ENCODE measurements around the gene PTPN2. TPM values are rescaled to one million over a fixed set of nuclear protein-coding genes. Genes with fewer than 3 reads are reported as not detected.

The PTPN2 gene
- total and polyA plus RNA-seq, 9 of the 15 experiments (the other 6 are each of a cell fraction or from before 2014, with no cell fraction given), result 36.6 to 66.4 (median 43.8) TPM

DNA sequence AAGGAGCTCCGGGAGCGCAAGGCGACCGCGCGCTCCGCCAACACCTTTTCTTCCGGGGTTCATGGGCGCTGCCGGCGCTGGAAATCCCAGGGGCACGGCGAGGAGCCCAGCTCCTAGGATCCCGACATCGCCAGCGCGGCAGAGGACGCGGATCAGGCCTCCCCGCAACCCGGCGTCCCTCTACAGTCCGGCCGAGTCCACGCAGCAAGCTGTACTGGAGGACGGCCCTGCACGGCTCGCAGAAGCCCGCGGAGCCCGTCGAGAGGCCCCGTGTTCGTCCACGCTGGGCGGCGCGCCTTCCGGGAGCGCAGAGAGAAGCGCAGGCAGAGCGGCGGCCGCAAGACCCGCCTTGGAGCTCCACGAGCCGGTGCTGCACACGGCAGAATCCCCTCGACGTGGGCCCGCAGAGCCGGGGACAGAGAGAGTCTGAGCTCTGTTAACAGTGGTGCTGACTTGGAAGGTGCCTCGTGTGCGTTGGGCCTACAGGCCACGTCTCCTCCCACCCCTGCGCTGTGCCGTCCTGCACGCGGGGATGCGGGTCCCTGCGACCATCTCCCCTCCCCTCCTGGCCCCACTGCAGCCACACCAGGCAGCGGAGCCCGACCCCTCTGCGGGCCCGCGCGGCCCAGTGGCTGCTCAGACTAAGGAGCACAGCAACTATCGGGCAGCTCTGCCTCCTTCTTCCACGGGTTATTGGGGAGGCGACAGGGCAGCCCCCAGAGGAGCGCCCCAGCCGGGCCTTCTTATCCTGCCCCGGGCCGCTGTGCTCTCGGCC is 28.1 kb upstream of the PTPN2 start (continued):
- TF ChIP-seq ZNF77 (CRISPR knock-in tag; IDR thresholded peaks at IDR 0.05) (no peak), SNRNP70 (optimal IDR thresholded peaks at IDR 0.05; ENCODE audit: low read depth, low read length) (no peak)
- TF ChIP-seq, protein P1, sequence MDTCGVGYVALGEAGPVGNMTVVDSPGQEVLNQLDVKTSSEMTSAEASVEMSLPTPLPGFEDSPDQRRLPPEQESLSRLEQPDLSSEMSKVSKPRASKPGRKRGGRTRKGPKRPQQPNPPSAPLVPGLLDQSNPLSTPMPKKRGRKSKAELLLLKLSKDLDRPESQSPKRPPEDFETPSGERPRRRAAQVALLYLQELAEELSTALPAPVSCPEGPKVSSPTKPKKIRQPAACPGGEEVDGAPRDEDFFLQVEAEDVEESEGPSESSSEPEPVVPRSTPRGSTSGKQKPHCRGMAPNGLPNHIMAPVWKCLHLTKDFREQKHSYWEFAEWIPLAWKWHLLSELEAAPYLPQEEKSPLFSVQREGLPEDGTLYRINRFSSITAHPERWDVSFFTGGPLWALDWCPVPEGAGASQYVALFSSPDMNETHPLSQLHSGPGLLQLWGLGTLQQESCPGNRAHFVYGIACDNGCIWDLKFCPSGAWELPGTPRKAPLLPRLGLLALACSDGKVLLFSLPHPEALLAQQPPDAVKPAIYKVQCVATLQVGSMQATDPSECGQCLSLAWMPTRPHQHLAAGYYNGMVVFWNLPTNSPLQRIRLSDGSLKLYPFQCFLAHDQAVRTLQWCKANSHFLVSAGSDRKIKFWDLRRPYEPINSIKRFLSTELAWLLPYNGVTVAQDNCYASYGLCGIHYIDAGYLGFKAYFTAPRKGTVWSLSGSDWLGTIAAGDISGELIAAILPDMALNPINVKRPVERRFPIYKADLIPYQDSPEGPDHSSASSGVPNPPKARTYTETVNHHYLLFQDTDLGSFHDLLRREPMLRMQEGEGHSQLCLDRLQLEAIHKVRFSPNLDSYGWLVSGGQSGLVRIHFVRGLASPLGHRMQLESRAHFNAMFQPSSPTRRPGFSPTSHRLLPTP (IDR thresholded peaks at IDR 0.05; ENCODE audit: borderline replicate concordance, extremely low read depth, insufficient read length), result no peak

DNA sequence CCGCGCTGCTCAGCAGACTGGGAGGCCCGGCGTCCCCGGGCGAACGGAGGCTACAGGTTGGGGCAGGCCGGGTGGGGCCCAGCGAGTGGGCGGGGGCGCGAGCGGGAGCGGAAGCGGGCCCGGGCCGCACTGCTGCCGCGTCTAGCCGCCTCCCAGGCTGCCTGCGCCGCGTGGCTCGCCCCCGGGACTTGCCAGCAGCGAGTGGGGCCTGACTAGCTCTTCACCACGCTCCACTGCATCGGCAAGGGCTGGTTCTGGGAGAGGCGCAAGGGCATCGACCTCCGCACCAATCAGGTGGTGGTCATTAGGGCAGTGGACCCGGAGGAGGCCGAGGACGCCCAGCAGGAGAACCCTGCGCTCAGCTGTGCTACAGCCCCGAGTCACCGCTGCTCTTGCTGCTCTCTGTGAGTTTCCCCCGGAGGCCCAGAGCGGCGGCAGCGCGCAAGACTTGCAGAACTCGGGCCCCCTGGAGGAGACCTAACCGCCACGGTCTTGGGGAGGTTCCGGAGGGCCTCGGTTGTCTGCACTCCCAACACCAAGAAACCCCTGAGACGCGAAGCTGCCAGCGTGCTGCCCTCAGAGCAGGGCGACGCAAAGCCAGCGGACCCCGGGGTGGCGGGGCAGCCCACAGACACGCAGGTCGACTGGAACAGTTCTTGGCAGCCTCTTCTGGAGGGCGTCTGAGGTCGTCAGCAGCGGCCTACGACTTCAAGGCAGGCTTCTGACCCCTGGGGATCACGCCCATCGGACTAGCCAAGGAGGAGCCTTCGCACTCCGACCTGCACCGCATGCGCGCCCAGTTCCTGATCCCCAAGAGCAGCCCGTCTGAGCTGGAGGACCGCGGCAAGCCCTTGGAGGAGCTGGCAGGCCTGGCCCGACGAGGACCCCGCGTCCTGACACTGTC is 27.2 kb upstream of the PTPN2 start:
- no peaks in the 10 kb centered on the region for H4K20me1 ChIP-seq (replicated peaks; ENCODE audit: control insufficient read depth, insufficient read depth, low read length)
- H3K9me1 ChIP-seq (ENCODE audit: control insufficient read depth, insufficient read depth, low read length), result no peaks in the 10 kb centered on the region
- ATAC-seq (no peak), FAIRE-seq (no peak), DNase-seq (ENCODE audit: extremely low read depth in 1 of 4, low spot score in 3 of 4) (no peak)
- CTCF ChIA-PET (ENCODE audit: low intra/inter-chr PET ratio), result no interaction called here
- no peak overlapping the region for H3K4me2 ChIP-seq (ENCODE audit: insufficient read depth, low read length)
- no peak overlapping the region for H3K4me3 ChIP-seq
- no peak overlapping the region for H3K27ac ChIP-seq (ENCODE audit: extremely low read depth, low read depth, low read length)
- POLR2A ChIA-PET, result no interaction called here
- in situ Hi-C loops (cut with MboI), result no loop called here
- WGBS (ENCODE audit: insufficient coverage, low coverage, missing lambda C conversion rate), result 84% methylated on average over 51 of the region's 75 CpGs
- H3K27me3 ChIP-seq (ENCODE audit: control insufficient read depth in 2 of 2, insufficient read depth in 2 of 2, low read length in 2 of 2), result no peaks in the 10 kb centered on the region
- TF ChIP-seq ZNF239 (CRISPR knock-in tag; IDR thresholded peaks at IDR 0.05) (no peak), FOXA1 (IDR thresholded peaks at IDR 0.05; ENCODE audit: borderline replicate concordance) (no peak), PTRF (tag; IDR thresholded peaks at IDR 0.05) (no peak), TAF1 (IDR thresholded peaks at IDR 0.05; ENCODE audit: control insufficient read depth, extremely low read depth, insufficient read depth, low read length, severe bottlenecking) (no peak), MXI1 (IDR thresholded peaks at IDR 0.05; ENCODE audit: low read depth, low read length) (no peak), FOXM1 (IDR thresholded peaks at IDR 0.05; ENCODE audit: low read depth) (no peak), FOXM1 (CRISPR knock-in tag; IDR thresholded peaks at IDR 0.05; ENCODE audit: low read depth) (no peak)
- TF ChIP-seq, protein P2, sequence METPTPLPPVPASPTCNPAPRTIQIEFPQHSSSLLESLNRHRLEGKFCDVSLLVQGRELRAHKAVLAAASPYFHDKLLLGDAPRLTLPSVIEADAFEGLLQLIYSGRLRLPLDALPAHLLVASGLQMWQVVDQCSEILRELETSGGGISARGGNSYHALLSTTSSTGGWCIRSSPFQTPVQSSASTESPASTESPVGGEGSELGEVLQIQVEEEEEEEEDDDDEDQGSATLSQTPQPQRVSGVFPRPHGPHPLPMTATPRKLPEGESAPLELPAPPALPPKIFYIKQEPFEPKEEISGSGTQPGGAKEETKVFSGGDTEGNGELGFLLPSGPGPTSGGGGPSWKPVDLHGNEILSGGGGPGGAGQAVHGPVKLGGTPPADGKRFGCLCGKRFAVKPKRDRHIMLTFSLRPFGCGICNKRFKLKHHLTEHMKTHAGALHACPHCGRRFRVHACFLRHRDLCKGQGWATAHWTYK (CRISPR knock-in tag; IDR thresholded peaks at IDR 0.05), result no peak
- no peaks in the 10 kb centered on the region for H3K79me2 ChIP-seq (ENCODE audit: control insufficient read depth, insufficient read depth, low read length)
- H3K9ac ChIP-seq (ENCODE audit: insufficient read depth in 1 of 2, low read depth in 2 of 2, low read length in 2 of 2), result no peak overlapping the region
- peaks cover 5% of the 10 kb centered on the region; the same call in 1 of the 2 replicates for H3K9me3 ChIP-seq (replicated peaks; ENCODE audit: control insufficient read depth, insufficient read depth, low read depth, low read length)
- H3K4me1 ChIP-seq (replicated peaks in 1 of 2; ENCODE audit: control insufficient read depth in 2 of 2, insufficient read depth in 2 of 2, low read length in 2 of 2), result peaks cover 0 to 19% of the 10 kb centered on the region in 2 experiments; a peak in 2 of 5 replicates
- H2AFZ ChIP-seq (ENCODE audit: low read depth, low read length), result no peak overlapping the region
- H3K36me3 ChIP-seq (ENCODE audit: control insufficient read depth, insufficient read depth, low read length), result no peaks in the 10 kb centered on the region
- intact Hi-C loops (cut with micrococcal nuclease), result no loop called here
- no TSS peak for BruUV-seq (replicated peaks)

Measured in K562 (cell line).